NCI-H446 (cell line): ENCODE measurements around the gene PRB3.

Experiments used
- DNase-seq, 2 experiments: peaks; one replicate each; lab custom pipeline; 2025; lab: John Stamatoyannopoulos, UW

The PRB3 gene

GRCh38 chr12:11269607-11270006 is at the start of gene PRB3:
Gene PRB3 (minus strand): TSS chr12:11269707. CDS start chr12:11269669, 38 bp downstream.
- DNase-seq, result no peak

- DNase-seq, result no peak
Measured at GRCh38 chr12:11310336-11310735, 40.8 kb upstream of the PRB3 start, which contains the start of gene PRB4. Gene PRB4 (minus strand): TSS chr12:11310436. CDS start chr12:11310398, 38 bp downstream.

- DNase-seq, result no peak
Measured at GRCh38 chr12:11307143-11307542, 37.6 kb upstream of the PRB3 start.

GRCh38 chr12:11273449-11273848 is 3.9 kb upstream of the PRB3 start:
- no peak for DNase-seq

GRCh38 chr12:11264501-11264900 is 5.0 kb downstream of the PRB3 start:
- no peak for DNase-seq

- no peak for DNase-seq
Measured at GRCh38 chr12:11246489-11246888, 23.0 kb downstream of the PRB3 start.

GRCh38 chr12:11242656-11243055 is 26.9 kb downstream of the PRB3 start:
- no peak for DNase-seq

- no peak for DNase-seq
Measured at GRCh38 chr12:11240348-11240930, 29.1 kb downstream of the PRB3 start.

- no peak for DNase-seq
Measured at GRCh38 chr12:11238275-11238674, 31.2 kb downstream of the PRB3 start.

GRCh38 chr12:11233532-11233931 is 36.0 kb downstream of the PRB3 start:
- no peak for DNase-seq

GRCh38 chr12:11228296-11228879 is 41.1 kb downstream of the PRB3 start:
- peak in 1 of 2 experiments; percentile 61 for DNase-seq

- DNase-seq, result no peak
Measured at GRCh38 chr12:11227373-11227772, 42.1 kb downstream of the PRB3 start.
